CD4-positive, alpha-beta T cell treated with Interleukin-15 for 1 hour (primary cell): ENCODE data around the gene FNTB.

Experiments used
- DNase-seq: peaks from one replicate; pipeline ENCODE4 v3.0.0-alpha.2; 2020

The FNTB gene

GRCh38 chr14:64983439-64984310, 3.0 kb upstream of the FNTB start:
- no peak for DNase-seq

GRCh38 chr14:64987438-64987767, 708 bp downstream of the FNTB start:
- DNase-seq: no peak

DNA sequence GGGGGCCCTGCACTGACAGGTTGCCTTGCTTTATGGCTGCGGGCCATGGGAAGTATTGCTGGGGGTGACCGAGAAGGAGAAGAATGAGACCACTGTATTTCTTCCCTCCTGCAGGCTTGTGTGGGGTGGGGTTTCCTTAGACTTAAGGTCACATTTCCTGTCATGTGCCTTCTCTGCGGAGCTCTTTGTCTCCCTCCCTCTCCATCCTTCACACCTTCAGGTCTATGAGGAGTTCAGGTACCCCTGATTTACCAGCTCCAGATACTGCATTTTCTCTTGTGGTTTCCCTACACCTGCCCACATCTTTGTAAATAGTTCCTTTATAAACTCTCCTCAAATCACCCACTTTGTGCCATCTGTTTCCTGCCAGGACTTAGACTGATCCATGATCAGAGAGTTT, 3.6 kb downstream of the FNTB start:
- DNase-seq: no peak

- no peak for DNase-seq
Observed at GRCh38 chr14:64990939-64991338, 4.2 kb downstream of the FNTB start.

DNA sequence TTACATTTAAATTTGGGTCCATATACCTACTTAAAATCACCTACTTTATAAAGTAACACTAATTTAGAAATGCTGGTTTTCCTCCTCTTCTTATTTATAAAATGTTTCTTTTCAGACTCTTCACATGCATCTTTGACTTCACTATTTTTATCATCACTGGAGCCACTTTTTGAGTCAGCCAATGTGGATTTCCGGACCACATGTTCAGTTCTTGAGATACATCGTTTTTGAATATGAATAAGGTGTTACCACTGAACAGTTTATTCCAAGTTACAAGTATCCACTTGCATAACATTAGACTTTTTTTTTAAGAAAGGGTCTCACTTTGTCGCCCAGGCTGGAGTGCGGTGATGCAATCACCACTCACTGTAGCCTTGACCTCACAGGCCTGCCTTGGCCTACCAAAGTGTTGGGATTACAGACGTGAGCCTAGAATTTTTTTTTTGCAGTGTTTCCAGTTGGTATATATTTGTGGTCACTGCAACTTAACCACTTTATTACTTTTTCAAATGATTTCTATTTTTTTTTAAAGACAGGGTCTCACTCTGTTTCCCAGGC, 5.7 kb downstream of the FNTB start:
- no peak for DNase-seq

- no peak for DNase-seq
Observed at GRCh38 chr14:64993266-64993930, 6.7 kb downstream of the FNTB start.

GRCh38 chr14:64994540-64994939, 7.8 kb downstream of the FNTB start:
- DNase-seq: no peak

DNA sequence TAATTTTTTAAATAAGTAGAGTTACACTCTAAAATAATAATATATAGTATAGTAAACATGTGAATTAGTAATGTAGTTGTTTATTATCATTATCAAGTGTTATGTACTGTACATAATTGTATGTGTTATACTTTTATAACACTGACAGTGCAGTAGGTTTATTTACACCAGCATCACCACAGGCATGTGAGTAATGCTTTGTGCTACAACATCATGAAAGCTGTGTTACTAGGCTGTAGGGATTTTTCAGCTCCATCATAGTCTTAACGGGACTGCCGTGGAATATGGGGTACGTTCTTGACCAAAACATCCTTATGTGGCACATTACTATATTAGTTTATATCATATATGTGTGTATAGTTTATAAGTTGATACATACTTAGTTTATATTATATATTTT, 8.6 kb downstream of the FNTB start:
- DNase-seq: no peak

DNA sequence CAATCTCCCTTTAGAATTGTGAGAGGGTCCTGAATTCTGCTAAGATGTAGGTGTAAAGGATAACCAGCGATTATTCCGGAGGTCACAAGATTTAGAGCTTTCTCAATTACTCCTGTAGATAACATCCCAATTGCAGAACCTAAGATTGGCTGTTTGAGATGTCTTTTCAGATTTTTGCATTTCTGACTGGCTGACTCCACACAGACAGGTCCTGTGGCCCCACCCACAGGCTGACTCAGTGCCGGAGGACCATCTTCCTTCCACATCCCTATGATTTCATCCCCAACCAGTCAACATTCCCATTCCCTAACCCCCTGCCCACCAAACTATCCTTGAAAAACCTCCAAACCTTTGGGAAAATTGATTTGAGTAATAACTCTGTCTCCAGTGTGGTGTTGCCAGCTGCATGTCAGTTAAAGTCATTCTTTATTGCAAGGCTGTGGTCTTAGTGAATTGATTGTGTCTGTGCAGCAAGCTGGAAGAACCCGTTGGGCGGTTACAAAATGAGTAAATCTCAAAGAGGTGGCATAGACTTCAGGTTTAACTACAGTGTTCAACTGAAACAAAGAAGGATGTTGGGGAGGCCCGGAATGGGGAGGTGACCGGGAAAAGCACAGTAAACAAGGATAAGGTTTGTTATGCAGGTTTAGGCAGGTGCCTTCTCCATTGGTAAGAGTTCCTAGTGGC, 10.6 kb downstream of the FNTB start:
- no peak for DNase-seq

DNA sequence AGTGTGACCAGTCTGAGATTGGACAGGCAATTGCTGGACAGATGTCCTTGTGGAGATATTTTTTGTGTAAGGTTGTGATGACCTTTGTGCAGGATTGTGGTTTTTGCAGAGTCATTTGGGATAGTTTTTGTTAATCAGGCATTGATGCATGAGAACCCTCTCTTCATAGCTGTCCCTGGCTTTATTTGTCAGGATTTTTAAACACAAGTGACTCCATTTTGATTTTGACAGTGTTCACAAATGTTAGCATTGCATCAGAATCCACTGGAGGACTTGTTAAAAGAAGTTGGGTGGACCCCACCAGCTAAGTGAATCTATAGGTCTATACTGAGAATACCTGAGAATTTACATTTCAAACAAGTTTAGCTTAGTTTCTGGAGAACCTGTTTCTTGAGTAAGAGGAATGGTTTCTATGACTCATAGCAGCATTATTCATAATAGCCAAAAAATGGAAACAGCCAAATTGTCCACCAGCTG, 11.8 kb downstream of the FNTB start:
- no peak for DNase-seq

DNA sequence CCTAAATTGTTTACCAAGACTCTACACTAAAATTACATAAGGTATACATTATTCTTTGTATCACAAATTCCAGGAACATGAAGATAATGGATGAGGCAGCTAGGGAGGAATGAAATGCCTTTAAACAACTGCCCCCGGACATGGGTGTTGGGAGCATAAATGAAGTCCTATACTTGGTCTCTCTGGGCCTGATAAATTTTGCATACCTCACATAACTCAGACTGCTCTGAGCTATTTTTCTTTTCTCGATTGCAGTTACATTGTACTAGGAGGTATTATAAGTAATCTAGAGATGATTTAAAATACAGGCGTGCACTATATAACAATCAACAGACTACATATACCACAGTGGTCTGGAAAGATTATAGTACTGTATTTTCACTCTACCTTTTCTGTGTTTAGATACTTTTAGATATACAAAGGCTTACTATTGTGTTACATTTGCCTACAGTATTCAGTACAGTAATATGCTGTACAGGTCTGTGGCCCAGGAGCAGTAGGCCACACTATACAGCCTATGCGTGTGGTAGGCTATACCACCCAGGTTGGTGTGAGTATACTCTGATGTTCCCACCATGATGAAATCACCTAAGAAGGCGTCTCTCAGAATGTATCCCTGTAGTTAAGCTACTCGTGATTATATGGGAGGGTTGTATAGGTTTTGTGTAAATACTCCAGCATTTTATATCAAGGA, 14.3 kb downstream of the FNTB start:
- no peak for DNase-seq

DNA sequence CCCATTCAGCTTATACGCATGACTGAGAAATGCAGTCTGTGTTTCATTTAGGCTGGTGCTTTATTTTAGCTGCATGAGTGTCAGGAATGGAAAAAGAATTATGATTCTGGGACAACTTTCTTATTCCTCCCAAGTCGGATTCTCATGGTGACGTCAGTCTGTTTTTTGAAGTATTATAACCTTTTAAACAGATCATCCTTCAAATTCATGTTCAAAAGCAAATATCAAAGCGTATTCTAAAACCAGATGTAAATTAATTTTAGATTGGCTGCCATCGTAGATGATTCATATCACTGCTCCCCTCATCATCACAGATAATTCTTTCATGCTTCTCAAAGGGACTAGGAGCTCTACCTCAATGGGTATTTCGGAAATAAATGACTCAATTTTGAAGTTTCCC, 15.0 kb downstream of the FNTB start:
- DNase-seq: no peak

- DNase-seq: no peak
Observed at GRCh38 chr14:65002586-65003210, 16.0 kb downstream of the FNTB start.

DNA sequence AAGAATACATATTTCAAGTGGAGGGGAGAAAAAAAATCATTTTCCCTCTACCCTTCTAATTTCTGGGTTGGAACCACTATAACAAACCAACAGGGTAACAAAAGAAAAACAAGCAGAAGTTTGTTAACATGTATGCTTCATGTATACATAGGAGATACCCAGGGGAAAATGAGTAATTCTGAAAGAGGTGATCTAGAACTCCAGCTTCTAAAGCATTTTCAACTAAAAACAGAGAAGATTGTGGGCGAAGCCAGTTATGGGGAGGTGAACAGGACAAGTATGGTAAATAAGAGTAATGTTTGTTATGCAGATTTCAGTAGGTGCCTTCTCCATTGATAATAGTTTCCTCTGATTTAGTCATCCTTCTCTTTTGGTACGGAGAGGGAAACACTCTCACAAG, 16.7 kb downstream of the FNTB start:
- DNase-seq: no peak

DNA sequence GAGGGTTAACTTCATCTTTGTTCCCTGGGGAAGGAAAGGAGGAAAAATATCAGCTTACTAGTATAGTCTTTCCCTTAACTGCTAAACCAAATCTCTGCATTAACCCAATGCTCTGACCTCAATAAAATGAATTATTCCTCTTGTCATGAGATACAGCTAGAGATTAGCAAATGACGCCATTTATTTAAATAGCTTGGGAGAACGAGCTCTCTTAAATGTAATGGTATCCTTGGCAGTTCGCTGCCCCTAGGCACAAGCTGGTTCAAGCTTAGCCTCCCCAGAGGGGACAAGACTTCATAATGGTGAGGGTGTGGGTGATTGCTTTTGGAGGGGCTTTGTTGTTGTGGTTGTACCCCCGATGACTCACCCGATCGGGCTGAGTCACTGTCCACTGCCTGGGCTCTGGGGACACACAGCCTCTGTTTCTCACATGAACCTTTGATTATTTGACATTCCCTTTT, 19.6 kb downstream of the FNTB start:
- no peak for DNase-seq

DNA sequence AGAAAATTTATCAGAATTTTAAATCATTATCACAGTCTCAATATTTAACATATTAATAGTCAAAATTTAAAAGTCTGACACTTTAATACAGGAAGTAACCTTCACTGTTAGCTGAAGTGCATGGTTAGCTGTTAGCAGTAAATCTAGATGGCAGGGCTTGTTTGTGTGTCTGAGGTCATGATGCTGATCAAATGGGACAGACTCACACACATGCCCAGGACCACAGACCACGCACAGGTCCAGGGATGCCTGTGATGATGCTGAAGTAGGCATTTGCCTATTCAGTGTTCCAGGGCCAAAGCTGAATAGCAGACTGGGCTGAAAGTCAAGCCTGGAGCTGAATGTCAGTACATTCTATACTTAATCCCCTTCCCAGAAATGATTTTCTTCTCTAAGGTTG, 20.5 kb downstream of the FNTB start:
- no peak for DNase-seq

GRCh38 chr14:65010211-65010931, 23.7 kb downstream of the FNTB start:
- DNase-seq: no peak

- no peak for DNase-seq
Observed at GRCh38 chr14:65011538-65011937, 24.8 kb downstream of the FNTB start.

DNA sequence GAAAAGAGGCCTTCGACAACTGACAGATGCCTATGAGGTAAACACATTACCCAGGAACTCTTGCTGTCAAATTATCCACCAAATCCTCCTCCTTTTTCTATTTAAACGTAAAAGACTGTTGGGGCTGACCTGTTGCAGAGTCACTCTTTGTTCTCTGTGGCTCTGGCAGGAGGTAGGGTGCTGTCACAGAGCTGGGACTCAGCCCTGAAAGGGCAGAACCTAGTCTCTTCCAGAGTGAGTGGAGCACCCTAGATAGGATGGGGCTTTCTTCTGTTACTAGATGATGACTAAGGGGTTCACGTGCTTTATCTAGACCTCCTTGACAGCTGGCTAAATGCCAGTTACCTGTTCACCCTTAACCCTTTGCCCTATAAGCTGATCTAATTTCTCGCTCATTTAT, 25.7 kb downstream of the FNTB start:
- no peak for DNase-seq

DNA sequence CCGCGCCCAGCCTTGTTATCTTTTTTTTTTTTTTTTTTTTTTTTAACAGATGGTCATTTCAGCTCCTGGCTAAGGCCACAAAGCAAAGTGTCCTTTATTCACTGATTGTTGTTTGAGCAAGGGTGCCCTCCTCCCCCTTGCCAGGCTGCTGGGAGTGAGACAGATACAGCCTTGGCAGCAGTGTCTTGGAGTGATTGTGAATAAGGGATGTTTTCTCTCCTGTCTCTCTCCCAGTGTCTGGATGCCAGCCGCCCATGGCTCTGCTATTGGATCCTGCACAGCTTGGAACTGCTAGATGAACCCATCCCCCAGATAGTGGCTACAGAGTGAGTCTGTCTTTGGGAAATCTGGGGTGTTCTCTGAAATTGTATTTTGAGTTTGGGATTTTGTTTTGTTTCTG, 28.7 kb downstream of the FNTB start:
- no peak for DNase-seq

- DNase-seq: no peak
Observed at GRCh38 chr14:65016471-65016870, 29.8 kb downstream of the FNTB start.
